Body of pancreas (tissue), 4 donors: ENCODE data around the gene SRRM3.

Source experiments
- CTCF ChIP-seq, 7 experiments: fragments of 450-650 bp in 4 of 7; fragments of 200-600 bp in 3 of 7; sonication (generic) in 3 of 7; IDR thresholded peaks; one replicate each; pipeline ENCODE4 v1.5.1; 2016 to 2019; ENCODE audit warnings: antibody characterized with exemption in 7 of 7
- POLR2A ChIP-seq, 3 donors: fragments of 450-650 bp; IDR thresholded peaks; one replicate each; pipeline ENCODE4 v1.6.1; 2016; ENCODE audit warnings: antibody characterized with exemption in 3 of 3, mild to moderate bottlenecking in 2 of 3

- TF ChIP-seq CTCF (IDR thresholded peaks at IDR 0.05) = no peak
- no peak for TF ChIP-seq POLR2A (IDR thresholded peaks at IDR 0.05)
These were observed 14.8 kb downstream of the SRRM3 start for GRCh38 chr7:76216381-76217082.
